K562 (cell line): ENCODE results near the gene CRHR2. TPM values are rescaled to one million over a fixed set of nuclear protein-coding genes. Genes with fewer than 3 reads are reported as not detected.

ENCODE experiments used
- ATAC-seq: fragments of 200-7000 bp; cut with Tn5 transposase; 3 replicates; pipeline ENCODE4 v1.9.1; 2020; ENCODE audit warnings: moderate library complexity
- BruUV-seq: library from RNA; stranded (reverse); fragments of 400-500 nt; replicated peaks from 2 replicates; lab custom pipeline; 2021; lab: Mats Ljungman, UMichigan
- CTCF ChIA-PET: fragments of 300-600 bp; formaldehyde crosslinking; extraction: SDS; loops from one replicate; lab custom pipeline; 2021; ENCODE audit warnings: low intra/inter-chr PET ratio; lab: Yijun Ruan, JAX
- POLR2A ChIA-PET: fragments of 300-600, 350-650 bp; sonication (Branson Sonifier 250); formaldehyde crosslinking; extraction: SDS; loops from one replicate; lab custom pipeline; 2021; ENCODE audit warnings: antibody characterized with exemption, inconsistent platforms; lab: Yijun Ruan, JAX
- DNase-seq, 4 experiments: peaks; one replicate each; pipeline versions ENCODE4 v3.0.0 to v3.0.0-alpha.2; 2011 to 2018; ENCODE audit warnings: low spot score in 3 of 4, mixed read lengths in 3 of 4; ENCODE audit errors: extremely low read depth in 1 of 4
- FAIRE-seq: peaks from 2 replicates; lab custom pipeline; 2011; peaks lifted over from hg19 to GRCh38; lab: Jason Lieb, UNC
- H2AFZ ChIP-seq: 2 replicates; pipeline ENCODE4 v1.6.0; 2011; ENCODE audit warnings: low read depth, low read length, control low read depth, inconsistent platforms
- H3K27ac ChIP-seq: fragments of 200-600 bp; 3 replicates; pipeline ENCODE4 v1.8.0; 2011; ENCODE audit warnings: low read depth, mild to moderate bottlenecking, control low read depth, inconsistent platforms, low read length, moderate library complexity, mixed read lengths; ENCODE audit errors: extremely low read depth
- H3K27me3 ChIP-seq, 2 experiments: fragments of 300-600 bp in 1 of 2; 2 replicates in 1 of 2; 3 replicates in 1 of 2; pipeline versions ENCODE4 v1.6.0 to v1.8.0; 2011; ENCODE audit warnings: inconsistent platforms in 2 of 2, low read length in 2 of 2, mild to moderate bottlenecking in 1 of 2, mixed read lengths in 1 of 2, moderate library complexity in 1 of 2; ENCODE audit not compliant: control insufficient read depth in 2 of 2, insufficient read depth in 2 of 2
- H3K36me3 ChIP-seq: fragments of 300-600 bp; 3 replicates; pipeline ENCODE4 v1.8.0; 2011; ENCODE audit warnings: mild to moderate bottlenecking, low read length, inconsistent platforms; ENCODE audit not compliant: control insufficient read depth, insufficient read depth
- H3K4me1 ChIP-seq, 2 experiments: fragments of 200-600 bp in 1 of 2; replicated peaks in 1 of 2; 2 replicates in 1 of 2; 3 replicates in 1 of 2; pipeline versions ENCODE4 v1.5.1 to v1.8.0; 2011; ENCODE audit warnings: inconsistent platforms in 2 of 2, low read length in 2 of 2, mild to moderate bottlenecking in 1 of 2, mixed read lengths in 1 of 2, moderate library complexity in 1 of 2; ENCODE audit not compliant: control insufficient read depth in 2 of 2, insufficient read depth in 2 of 2
- H3K4me2 ChIP-seq: 2 replicates; pipeline ENCODE4 v1.6.1; 2011; ENCODE audit warnings: low read length, control low read depth, inconsistent platforms, mixed read lengths; ENCODE audit not compliant: insufficient read depth
- H3K4me3 ChIP-seq: fragments of 200-600 bp; sonication (generic), shearing (Covaris generic); 2 replicates; pipeline ENCODE4 v1.5.1; 2016; ENCODE audit warnings: control low read depth, inconsistent platforms
- H3K79me2 ChIP-seq: fragments of 200-600 bp; 3 replicates; pipeline ENCODE4 v1.8.0; 2011; ENCODE audit warnings: low read length, inconsistent platforms; ENCODE audit not compliant: control insufficient read depth, insufficient read depth
- H3K9ac ChIP-seq, 2 experiments: 2 replicates each; pipeline versions ENCODE4 v1.6.0 to v1.6.1; 2011; ENCODE audit warnings: low read depth in 2 of 2, low read length in 2 of 2, control low read depth in 1 of 2, inconsistent platforms in 1 of 2, mild to moderate bottlenecking in 1 of 2, mixed read lengths in 1 of 2; ENCODE audit not compliant: insufficient read depth in 1 of 2
- H3K9me1 ChIP-seq: one replicate; pipeline ENCODE4 v1.6.0; 2011; ENCODE audit warnings: inconsistent platforms, mild to moderate bottlenecking, low read length, moderate library complexity; ENCODE audit not compliant: control insufficient read depth, insufficient read depth
- H3K9me3 ChIP-seq: replicated peaks from 2 replicates; pipeline ENCODE4 v1.5.1; 2011; ENCODE audit warnings: low read depth, low read length, inconsistent platforms; ENCODE audit not compliant: control insufficient read depth, insufficient read depth
- H4K20me1 ChIP-seq: replicated peaks from 2 replicates; pipeline ENCODE4 v1.6.1; 2011; ENCODE audit warnings: low read length, inconsistent platforms, mixed read lengths; ENCODE audit not compliant: control insufficient read depth, insufficient read depth
- CTCF ChIP-seq, 3 experiments: IDR thresholded peaks in 2 of 3; conservative IDR thresholded peaks in 1 of 3; 2 replicates each; pipeline ENCODE4 v1.5.1; 2011 to 2012; ENCODE audit warnings: low read length in 3 of 3, mild to moderate bottlenecking in 3 of 3, control low read depth in 2 of 3, improper control_type of control experiment in 1 of 3, inconsistent platforms in 1 of 3, low read depth in 1 of 3, mixed read lengths in 1 of 3, moderate library complexity in 1 of 3; ENCODE audit not compliant: insufficient read depth in 2 of 3
- PREB ChIP-seq: sonication (generic); formaldehyde crosslinking; IDR thresholded peaks from 2 replicates; pipeline ENCODE4 v1.8.1; 2023; ENCODE audit warnings: mild to moderate bottlenecking, missing genetic modification reagents
- WGBS: fragments of 100-300 bp; shearing (Covaris generic); methylation state at CpG from one replicate; pipeline ENCODE4 v1.1.6; 2016; ENCODE audit warnings: low coverage, mixed read lengths; ENCODE audit not compliant: insufficient coverage; ENCODE audit errors: missing lambda C conversion rate; 5-methylcytosine and 5-hydroxymethylcytosine counted together
- in situ Hi-C: fragments of 300-500 bp; cut with MboI; formaldehyde crosslinking; loops from 4 replicates; pipeline ENCODE4 v1.15.0; 2018; ENCODE audit warnings: inconsistent platforms, mixed read lengths
- intact Hi-C: fragments of 100-400 bp; cut with micrococcal nuclease; formaldehyde crosslinking; loops from 2 replicates; pipeline ENCODE4 v1.14.2; 2022
- polyA plus RNA-seq, 8 experiments: library from polyadenylated mRNA; depleted of rRNA in 4 of 8; stranded (reverse) in 5 of 8; unstranded in 3 of 8; fragments of >200 nt; fragmentation: Nextera tagmentation in 2 of 8; fragmentation: Illumina TruSeq in 1 of 8; extraction: Ambion mirVana in 2 of 8; extraction: Trizol in 1 of 8; gene quantifications; 2 replicates each; pipeline versions ENCODE4 v1.2.1 to v1.2.3, GENCODE V29; 2011 to 2014; ENCODE audit warnings: inconsistent platforms in 1 of 8, missing spikeins in 1 of 8
- total RNA-seq, 7 experiments: library from RNA; depleted of rRNA in 6 of 7; stranded (reverse); fragments of >200 nt in 6 of 7; fragmentation: Illumina TruSeq in 2 of 7; extraction: Trizol in 2 of 7; gene quantifications; 2 replicates each; pipeline versions ENCODE4 v1.2.1 to v1.2.3, GENCODE V29; 2011 to 2021; ENCODE audit warnings: low replicate concordance in 1 of 7

CRHR2 gene
- total and polyA plus RNA-seq, 9 of the 15 experiments (the other 6 are each of a cell fraction or from before 2014, with no cell fraction given), result not detected

- H3K9me1 ChIP-seq, result no peaks in the 10 kb centered on the region
- no peak overlapping the region for H3K9ac ChIP-seq
- ChIA-PET CTCF (no interaction called here), POLR2A (no interaction called here)
- peaks cover 5 to 28% of the 10 kb centered on the region in 2 experiments; a peak in 3 of 5 replicates for H3K27me3 ChIP-seq
- 0% methylated on average over 1 of the region's 2 CpGs for WGBS
- no TSS peak for BruUV-seq
- no peak overlapping the region for H3K4me3 ChIP-seq
- in situ Hi-C loops, result no loop called here
- intact Hi-C loops, result no loop called here
- no peaks in the 10 kb centered on the region for H3K4me1 ChIP-seq
- FAIRE-seq, result no peak
- H3K79me2 ChIP-seq, result no peaks in the 10 kb centered on the region
- H3K27ac ChIP-seq, result no peak overlapping the region
- H2AFZ ChIP-seq, result no peak overlapping the region
- H3K9me3 ChIP-seq, result no peaks in the 10 kb centered on the region
- no peak for ATAC-seq
- no peak overlapping the region for H3K4me2 ChIP-seq
- no peaks in the 10 kb centered on the region for H4K20me1 ChIP-seq
- DNase-seq, result no peak
- TF ChIP-seq CTCF (IDR thresholded peaks at IDR 0.05 in 2 of 3, conservative IDR thresholded peaks at IDR 0.05 in 1 of 3; ENCODE audit: insufficient read depth in 2 of 3, low read depth in 1 of 3, low read length in 3 of 3), result peak in 1 of 3 experiments; percentile 1; a peak in 1 of 6 replicates
- TF ChIP-seq PREB, result no peak
- H3K36me3 ChIP-seq, result no peaks in the 10 kb centered on the region
Observed at GRCh38 chr7:30717181-30717580, 34.9 kb upstream of the CRHR2 start.
